WERI-Rb-1 (cell line): ENCODE measurements around the gene TPP2.

Experiments
- DNase-seq: peaks from one replicate; pipeline ENCODE4 v3.0.0-alpha.2; 2020
- H3K27ac ChIP-seq: fragments of 250-450 bp; sonication (Bioruptor Pico); 2 replicates; pipeline ENCODE4 v1.5.1; 2020; ENCODE audit warnings: mild to moderate bottlenecking, moderate library complexity
- H3K27me3 ChIP-seq: fragments of 250-450 bp; sonication (Bioruptor Pico); 2 replicates; pipeline ENCODE4 v1.5.1; 2021; ENCODE audit warnings: mild to moderate bottlenecking, low read depth, moderate library complexity; ENCODE audit not compliant: insufficient read depth, severe bottlenecking
- H3K36me3 ChIP-seq: fragments of 250-450 bp; sonication (Bioruptor Pico); 2 replicates; pipeline ENCODE4 v1.5.1; 2020; ENCODE audit warnings: mild to moderate bottlenecking, moderate library complexity
- H3K4me3 ChIP-seq: 2 replicates; pipeline ENCODE4 v1.5.1; 2011; ENCODE audit warnings: low read depth, mild to moderate bottlenecking, control low read depth, low read length
- H3K9me3 ChIP-seq: fragments of 250-450 bp; sonication (Bioruptor Pico); 2 replicates; pipeline ENCODE4 v1.5.1; 2021; ENCODE audit warnings: mild to moderate bottlenecking, moderate library complexity; ENCODE audit not compliant: severe bottlenecking
- TF ChIP-seq, protein P1 (sequence below): IDR thresholded peaks from 2 replicates; pipeline ENCODE4 v1.5.1; 2011; ENCODE audit warnings: low read depth, mild to moderate bottlenecking, control low read depth, inconsistent platforms, low read length

TPP2 gene

DNA sequence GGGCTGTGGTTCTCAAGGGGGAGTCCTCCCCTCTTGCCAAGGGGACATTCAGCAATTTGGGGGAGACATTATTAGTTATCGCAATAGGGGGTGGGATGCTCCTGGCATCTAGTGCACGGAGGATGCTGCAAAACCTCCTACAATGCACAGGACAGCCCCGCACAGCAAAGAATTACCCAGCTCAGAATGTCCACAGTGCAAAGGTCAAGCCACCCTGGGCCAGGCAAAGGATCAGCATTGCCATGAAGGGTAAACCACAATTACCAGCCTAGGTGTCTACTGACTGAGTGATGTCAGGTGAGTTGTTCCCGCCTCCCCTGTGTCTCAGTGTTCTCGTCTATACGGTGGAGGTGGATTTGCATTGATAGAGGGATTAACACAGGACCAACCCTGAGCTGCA, 100.5 kb downstream of the TPP2 start:
- Histone ChIP-seq H3K27ac (no peak overlapping the region), H3K36me3 (no peaks in the 10 kb centered on the region), H3K27me3 (no peaks in the 10 kb centered on the region), H3K4me3 (no peak overlapping the region), H3K9me3 (peaks cover 7% of the 10 kb centered on the region)
- no peak for DNase-seq
- TF ChIP-seq, protein P1, sequence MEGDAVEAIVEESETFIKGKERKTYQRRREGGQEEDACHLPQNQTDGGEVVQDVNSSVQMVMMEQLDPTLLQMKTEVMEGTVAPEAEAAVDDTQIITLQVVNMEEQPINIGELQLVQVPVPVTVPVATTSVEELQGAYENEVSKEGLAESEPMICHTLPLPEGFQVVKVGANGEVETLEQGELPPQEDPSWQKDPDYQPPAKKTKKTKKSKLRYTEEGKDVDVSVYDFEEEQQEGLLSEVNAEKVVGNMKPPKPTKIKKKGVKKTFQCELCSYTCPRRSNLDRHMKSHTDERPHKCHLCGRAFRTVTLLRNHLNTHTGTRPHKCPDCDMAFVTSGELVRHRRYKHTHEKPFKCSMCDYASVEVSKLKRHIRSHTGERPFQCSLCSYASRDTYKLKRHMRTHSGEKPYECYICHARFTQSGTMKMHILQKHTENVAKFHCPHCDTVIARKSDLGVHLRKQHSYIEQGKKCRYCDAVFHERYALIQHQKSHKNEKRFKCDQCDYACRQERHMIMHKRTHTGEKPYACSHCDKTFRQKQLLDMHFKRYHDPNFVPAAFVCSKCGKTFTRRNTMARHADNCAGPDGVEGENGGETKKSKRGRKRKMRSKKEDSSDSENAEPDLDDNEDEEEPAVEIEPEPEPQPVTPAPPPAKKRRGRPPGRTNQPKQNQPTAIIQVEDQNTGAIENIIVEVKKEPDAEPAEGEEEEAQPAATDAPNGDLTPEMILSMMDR = no peak

DNA sequence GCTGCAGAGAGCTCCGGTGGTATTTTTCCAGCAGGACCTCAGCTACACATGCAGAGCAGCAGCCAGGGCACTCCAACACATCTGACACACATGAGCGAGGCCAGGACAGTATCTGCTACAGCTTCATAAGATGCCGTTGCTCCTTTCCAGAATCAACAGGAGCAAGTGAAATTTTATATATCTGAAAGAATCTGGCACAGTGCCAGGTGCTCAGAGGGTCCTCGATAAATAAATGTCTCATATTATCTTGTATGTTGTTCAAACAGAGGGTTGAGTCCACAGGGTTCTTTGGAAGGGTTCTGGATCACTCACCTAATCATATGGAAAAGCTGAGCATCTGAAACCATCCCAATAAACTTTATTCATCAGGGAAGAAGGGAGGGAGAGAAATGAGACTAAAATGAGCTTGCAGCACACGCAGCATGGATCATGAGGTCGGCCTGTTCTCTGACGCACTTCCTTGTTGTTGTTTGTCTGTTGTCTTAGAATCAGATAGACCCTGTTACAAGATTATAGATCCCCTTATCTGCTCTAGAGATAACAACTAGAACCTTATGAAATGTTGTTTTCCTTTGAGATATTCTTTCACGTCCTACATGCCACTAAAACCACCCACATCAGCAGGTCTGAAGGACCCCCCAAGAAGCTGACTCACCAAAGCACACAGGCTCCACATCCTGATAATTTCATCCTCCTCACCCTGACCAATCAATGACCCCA, 101.3 kb downstream of the TPP2 start:
- Histone ChIP-seq H3K9me3 (peaks cover 7% of the 10 kb centered on the region), H3K36me3 (no peaks in the 10 kb centered on the region), H3K4me3 (no peak overlapping the region), H3K27ac (no peak overlapping the region), H3K27me3 (no peaks in the 10 kb centered on the region)
- DNase-seq = no peak
- TF ChIP-seq, protein P1 = no peak

GRCh38 chr13:102698649-102698980, 101.8 kb downstream of the TPP2 start:
- TF ChIP-seq, protein P1 = no peak
- Histone ChIP-seq H3K9me3 (peaks cover 7% of the 10 kb centered on the region), H3K36me3 (no peaks in the 10 kb centered on the region), H3K4me3 (no peak overlapping the region), H3K27ac (no peak overlapping the region), H3K27me3 (no peaks in the 10 kb centered on the region)
- no peak for DNase-seq

- no peak overlapping the region for H3K4me3 ChIP-seq
- H3K36me3 ChIP-seq = no peaks in the 10 kb centered on the region
- no peak for DNase-seq
- TF ChIP-seq, protein P1 = no peak
- peaks cover 7% of the 10 kb centered on the region for H3K9me3 ChIP-seq
- no peak overlapping the region for H3K27ac ChIP-seq
- H3K27me3 ChIP-seq = no peaks in the 10 kb centered on the region
Measured at GRCh38 chr13:102699504-102699903, 102.7 kb downstream of the TPP2 start.

DNA sequence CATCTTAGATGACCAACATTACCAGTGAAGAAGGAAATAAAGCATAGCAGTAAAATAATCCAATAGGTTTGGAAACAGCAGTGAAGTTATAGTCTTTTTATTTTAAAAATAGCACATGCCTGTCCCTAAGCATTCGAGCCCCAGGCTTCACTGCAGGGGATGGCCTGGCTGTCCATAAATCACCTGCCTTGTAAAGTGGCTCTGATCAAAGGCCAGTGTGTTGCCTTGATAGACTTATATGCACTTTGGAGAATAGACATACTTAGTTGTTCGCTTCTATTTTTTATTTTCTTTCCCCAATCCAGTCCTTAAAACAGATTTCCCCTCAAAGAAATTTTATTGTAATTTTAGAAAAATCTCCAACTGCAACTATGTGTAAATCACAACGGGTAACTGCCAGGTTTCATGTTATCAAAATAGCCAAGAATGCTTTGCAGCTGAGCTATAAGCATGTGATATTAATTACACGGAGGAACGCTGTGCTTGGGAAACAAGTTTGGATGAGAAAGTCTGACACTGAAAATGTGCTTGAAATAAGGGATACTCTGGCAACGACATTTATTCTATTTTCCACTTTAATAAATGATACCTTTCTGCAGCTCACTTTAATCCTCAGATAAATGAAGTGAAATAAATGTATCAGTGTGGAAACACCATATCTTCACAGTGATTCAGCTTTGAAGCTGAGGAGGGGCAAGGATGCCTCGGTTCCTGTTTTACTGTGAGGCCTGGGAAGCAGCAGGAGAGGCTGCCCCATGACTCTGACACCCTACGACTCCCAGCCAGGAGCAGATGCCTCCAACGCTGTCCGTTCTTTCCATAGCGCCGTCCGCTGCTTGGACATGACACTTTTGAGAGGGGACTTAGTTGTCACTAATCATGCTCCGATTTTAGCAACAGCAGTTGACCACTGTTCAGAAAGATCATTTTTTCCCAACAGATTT, 103.6 kb downstream of the TPP2 start:
- TF ChIP-seq, protein P1 = no peak
- H3K36me3 ChIP-seq = no peaks in the 10 kb centered on the region
- no peak overlapping the region for H3K27ac ChIP-seq
- no peak overlapping the region for H3K4me3 ChIP-seq
- H3K9me3 ChIP-seq = peaks cover 5% of the 10 kb centered on the region
- no peaks in the 10 kb centered on the region for H3K27me3 ChIP-seq
- DNase-seq = no peak
